ENCODE measurements around the gene IFT122.

DNA sequence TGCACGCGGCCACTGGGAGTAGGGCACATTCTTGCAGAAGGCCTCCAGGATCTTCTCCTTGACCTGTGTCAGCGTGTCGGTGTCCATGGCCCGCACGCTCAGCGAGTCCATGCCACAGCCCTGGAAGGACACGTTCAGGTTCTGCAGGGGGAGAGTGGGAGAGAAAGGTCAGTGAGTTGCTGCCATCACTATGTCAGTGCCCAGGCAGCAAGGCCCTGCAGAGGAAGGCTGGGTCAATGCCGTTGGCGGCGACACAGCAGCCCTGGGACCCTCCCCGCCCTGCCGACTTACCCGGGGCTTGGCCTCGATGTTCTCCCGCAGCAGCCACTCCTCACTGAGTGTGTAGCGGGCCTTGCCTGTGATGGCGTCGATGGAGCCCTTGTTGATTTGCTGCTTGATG is 122.8 kb downstream of the IFT122 start:
- no peak for TF ChIP-seq CTCF (IDR thresholded peaks at IDR 0.05)
- no peak for TF ChIP-seq POLR2A (IDR thresholded peaks at IDR 0.05)

All from right lobe of liver (tissue), 4 donors.